ENCODE measurements around the gene GHR.

DNA sequence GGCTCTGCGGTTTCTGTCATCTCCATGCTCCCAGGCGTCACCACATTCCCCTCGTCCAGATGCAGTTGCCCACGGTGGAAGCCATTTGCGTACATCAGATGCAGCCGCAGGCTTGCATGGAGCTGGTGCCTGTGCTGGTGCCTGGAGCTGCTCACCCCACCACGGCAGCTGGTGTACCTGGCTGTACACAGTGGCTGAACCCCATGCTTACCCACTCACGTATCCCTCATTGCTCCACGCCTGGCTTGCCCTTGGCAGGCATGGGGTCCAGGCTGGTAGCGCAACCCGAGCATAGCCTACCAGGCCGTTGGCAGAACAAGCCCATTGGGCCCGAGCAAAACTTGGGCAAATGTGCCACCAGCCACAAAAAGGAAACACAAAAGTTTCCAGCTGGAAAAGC is 159.5 kb downstream of the GHR start:
- no peak for TF ChIP-seq EZH2 (IDR thresholded peaks at IDR 0.05; ENCODE audit: insufficient read depth, low read length)
- TF ChIP-seq, protein P1, sequence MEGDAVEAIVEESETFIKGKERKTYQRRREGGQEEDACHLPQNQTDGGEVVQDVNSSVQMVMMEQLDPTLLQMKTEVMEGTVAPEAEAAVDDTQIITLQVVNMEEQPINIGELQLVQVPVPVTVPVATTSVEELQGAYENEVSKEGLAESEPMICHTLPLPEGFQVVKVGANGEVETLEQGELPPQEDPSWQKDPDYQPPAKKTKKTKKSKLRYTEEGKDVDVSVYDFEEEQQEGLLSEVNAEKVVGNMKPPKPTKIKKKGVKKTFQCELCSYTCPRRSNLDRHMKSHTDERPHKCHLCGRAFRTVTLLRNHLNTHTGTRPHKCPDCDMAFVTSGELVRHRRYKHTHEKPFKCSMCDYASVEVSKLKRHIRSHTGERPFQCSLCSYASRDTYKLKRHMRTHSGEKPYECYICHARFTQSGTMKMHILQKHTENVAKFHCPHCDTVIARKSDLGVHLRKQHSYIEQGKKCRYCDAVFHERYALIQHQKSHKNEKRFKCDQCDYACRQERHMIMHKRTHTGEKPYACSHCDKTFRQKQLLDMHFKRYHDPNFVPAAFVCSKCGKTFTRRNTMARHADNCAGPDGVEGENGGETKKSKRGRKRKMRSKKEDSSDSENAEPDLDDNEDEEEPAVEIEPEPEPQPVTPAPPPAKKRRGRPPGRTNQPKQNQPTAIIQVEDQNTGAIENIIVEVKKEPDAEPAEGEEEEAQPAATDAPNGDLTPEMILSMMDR (IDR thresholded peaks at IDR 0.05; ENCODE audit: insufficient read depth, low read depth, low read length), result no peak
